Measurements from ENCODE around the gene STK39. TPM values are rescaled to one million over a fixed set of nuclear protein-coding genes. Genes with fewer than 3 reads are reported as not detected.
"Not testable (repeated sequence)": the region's sequence is repeated elsewhere in the genome, so short reads cannot be mapped to it uniquely, and the experiment has no call there.

The STK39 gene
- total RNA-seq, 4 donors from 2014 or later, result 35.3 to 58.0 (median 47.0) TPM

DNA sequence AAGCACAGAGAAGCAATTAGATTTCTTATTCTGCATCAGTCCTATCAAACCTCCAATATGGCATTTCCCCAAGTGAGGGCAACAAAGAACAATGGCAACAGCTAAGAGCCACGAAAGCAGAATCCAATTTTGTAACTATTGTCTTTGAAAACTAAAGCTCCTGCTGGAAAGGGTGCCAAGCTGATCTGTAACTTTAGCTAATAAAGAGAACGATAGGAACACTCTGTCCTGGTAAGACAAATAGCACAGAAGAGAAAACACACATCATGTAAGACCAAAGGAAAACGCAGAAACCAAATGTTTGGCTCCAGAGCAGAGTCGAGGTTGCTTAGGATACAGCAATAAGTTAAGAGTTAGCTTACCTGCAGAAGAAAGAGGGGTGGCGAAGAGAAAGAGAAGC, 160.5 kb downstream of the STK39 start:
- peaks cover 0 to 29% (median 0%) of the 10 kb centered on the region in 3 donors for H3K4me1 ChIP-seq
- no peaks in the 10 kb centered on the region for H3K27me3 ChIP-seq
- H3K9me3 ChIP-seq, result no peaks in the 10 kb centered on the region
- 48 to 65% methylated on average over 5 of the region's 5 CpGs for WGBS, 2 donors (ENCODE audit: low coverage in 1 of 2)
- no peak for ATAC-seq
- no peak overlapping the region for H3K4me3 ChIP-seq
- H3K36me3 ChIP-seq, result no peaks in the 10 kb centered on the region
- H3K27ac ChIP-seq, result no peak overlapping the region
- TF ChIP-seq POLR2A (IDR thresholded peaks at IDR 0.05) (no peak), CTCF (IDR thresholded peaks at IDR 0.05) (no peak), EP300 (IDR thresholded peaks at IDR 0.05) (no peak), POLR2AphosphoS5 (IDR thresholded peaks at IDR 0.05) (no peak)

GRCh38 chr2:168085801-168086361, 161.5 kb downstream of the STK39 start:
- no peak overlapping the region for H3K27ac ChIP-seq
- no peak for ATAC-seq

GRCh38 chr2:168084288-168084687, 163.1 kb downstream of the STK39 start:
- H3K27ac ChIP-seq, result no peak overlapping the region
- WGBS, 2 donors (ENCODE audit: low coverage in 1 of 2), result 73 to 77% methylated on average over 4 of the region's 4 CpGs
- TF ChIP-seq CTCF (IDR thresholded peaks at IDR 0.05) (no peak), POLR2AphosphoS5 (IDR thresholded peaks at IDR 0.05) (no peak), EP300 (IDR thresholded peaks at IDR 0.05) (no peak), POLR2A (IDR thresholded peaks at IDR 0.05) (no peak)
- H3K4me3 ChIP-seq, result no peak overlapping the region
- peaks cover 0 to 29% (median 0%) of the 10 kb centered on the region in 3 donors for H3K4me1 ChIP-seq
- H3K9me3 ChIP-seq, result no peaks in the 10 kb centered on the region
- no peaks in the 10 kb centered on the region for H3K27me3 ChIP-seq
- ATAC-seq, result no peak
- peaks cover 0 to 5% of the 10 kb centered on the region in 2 donors for H3K36me3 ChIP-seq

More at GRCh38 chr2:168085801-168086361, 161.5 kb downstream of the STK39 start:
- Histone ChIP-seq H3K27me3 (no peaks in the 10 kb centered on the region), H3K9me3 (no peaks in the 10 kb centered on the region), H3K4me1 (peaks cover 0 to 29% (median 0%) of the 10 kb centered on the region in 3 donors), H3K4me3 (no peak overlapping the region), H3K36me3 (no peaks in the 10 kb centered on the region)
- TF ChIP-seq CTCF (IDR thresholded peaks at IDR 0.05) (no peak), EP300 (IDR thresholded peaks at IDR 0.05) (no peak), POLR2AphosphoS5 (IDR thresholded peaks at IDR 0.05) (no peak), POLR2A (IDR thresholded peaks at IDR 0.05) (no peak)
- WGBS, 2 donors (ENCODE audit: low coverage in 1 of 2), result 64 to 73% methylated on average over 2 to 3 of the region's 4 CpGs

DNA sequence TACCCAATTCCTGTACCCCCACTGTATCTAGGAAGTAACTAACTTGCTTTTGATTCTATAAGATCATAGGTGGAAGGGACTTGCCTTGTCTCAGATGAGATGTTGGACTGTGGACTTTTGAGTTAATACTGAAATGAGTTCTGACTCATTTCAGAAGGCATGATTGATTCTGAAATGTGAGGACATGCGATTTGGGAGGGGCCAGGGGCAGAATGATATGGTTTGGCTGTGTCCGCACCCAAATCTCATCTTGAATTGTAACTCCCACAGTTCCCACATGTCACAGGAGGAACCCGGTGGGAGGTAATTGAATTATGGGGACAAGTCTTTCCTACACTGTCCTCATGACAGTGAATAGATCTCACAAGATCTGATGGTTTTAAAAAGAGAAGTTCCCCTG, 165.9 kb downstream of the STK39 start:
- not testable (repeated sequence) for H3K36me3 ChIP-seq
- 94 to 100% methylated on average over 1 to 2 of the region's 3 CpGs for WGBS, 2 donors (ENCODE audit: low coverage in 1 of 2)
- H3K4me1 ChIP-seq, result peaks cover 0 to 13% (median 0%) of the 10 kb centered on the region in 3 donors

DNA sequence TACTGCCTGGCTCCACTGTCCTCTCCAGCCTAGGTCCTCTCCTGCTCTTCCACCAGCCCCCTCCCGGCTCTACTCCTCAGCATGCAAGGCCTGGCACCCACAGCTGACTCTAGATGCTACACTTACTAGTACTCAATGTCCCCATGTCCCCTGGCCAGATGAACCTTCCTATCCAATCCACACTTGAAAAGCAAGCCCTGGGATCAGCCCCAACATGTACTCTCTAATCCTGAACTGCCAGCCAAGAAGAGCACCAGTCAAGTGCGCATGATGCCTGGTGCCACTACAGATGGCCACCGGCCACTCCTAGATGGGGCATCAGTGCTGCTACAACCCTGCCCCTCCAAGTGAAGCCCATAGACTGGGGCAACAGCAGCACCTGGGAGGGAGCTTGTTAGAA, 168.2 kb downstream of the STK39 start:
- no peak for ATAC-seq
- Histone ChIP-seq H3K9me3 (no peaks in the 10 kb centered on the region), H3K27me3 (no peaks in the 10 kb centered on the region), H3K27ac (no peak overlapping the region), H3K4me1 (peaks cover 0 to 1% (median 0%) of the 10 kb centered on the region in 3 donors), H3K36me3 (peaks cover 0 to 16% of the 10 kb centered on the region in 2 donors), H3K4me3 (no peak overlapping the region)
- 97 to 100% methylated on average over 1 to 2 of the region's 3 CpGs for WGBS, 2 donors (ENCODE audit: low coverage in 1 of 2)
- TF ChIP-seq POLR2AphosphoS5 (IDR thresholded peaks at IDR 0.05), result no peak
- TF ChIP-seq EP300 (IDR thresholded peaks at IDR 0.05), result no peak
- TF ChIP-seq POLR2A (IDR thresholded peaks at IDR 0.05), result no peak
- TF ChIP-seq CTCF (IDR thresholded peaks at IDR 0.05), result no peak

More for the DNA sequence above, 165.9 kb downstream of the STK39 start:
- ATAC-seq, H3K4me3 ChIP-seq, H3K27me3 ChIP-seq, H3K27ac ChIP-seq, H3K9me3 ChIP-seq: not testable (repeated sequence)
